ENCODE results near the gene ALOXE3. TPM values are rescaled to one million over a fixed set of nuclear protein-coding genes. Genes with fewer than 3 reads are reported as not detected.

The ALOXE3 gene
- total RNA-seq, 1 donor from 2014 or later = not detected

- H3K4me1 ChIP-seq (ENCODE audit: control insufficient read depth in 3 of 3, insufficient read depth in 3 of 3, low read length in 3 of 3) = peaks cover 50 to 90% (median 65%) of the 10 kb centered on the region in 3 donors
- peak overlapping the region; percentile 70 for H3K27ac ChIP-seq (ENCODE audit: low read depth, low read length)
- no peaks in the 10 kb centered on the region for H3K27me3 ChIP-seq (ENCODE audit: control insufficient read depth in 3 of 3, insufficient read depth in 3 of 3, low read length in 3 of 3)
- H3K4me3 ChIP-seq (ENCODE audit: low read length in 3 of 3) = no peak overlapping the region
- H3K9ac ChIP-seq (ENCODE audit: low read depth in 1 of 3, low read length in 3 of 3) = peak overlapping the region in 2 of 3 donors; percentile 40 to 63
- H3K36me3 ChIP-seq (ENCODE audit: control insufficient read depth in 3 of 3, insufficient read depth in 3 of 3, low read length in 3 of 3) = peaks cover 73 to 75% (median 73%) of the 10 kb centered on the region in 3 donors
- no peaks in the 10 kb centered on the region for H3K9me3 ChIP-seq (ENCODE audit: control insufficient read depth in 3 of 3, low read length in 3 of 3)
These were observed 30.2 kb upstream of the ALOXE3 start for GRCh38 chr17:8148560-8148959.

GRCh38 chr17:8147805-8148404, 29.6 kb upstream of the ALOXE3 start:
- Histone ChIP-seq H3K9ac (ENCODE audit: low read depth in 1 of 3, low read length in 3 of 3) (peak overlapping the region in 2 of 3 donors; percentile 40 to 63), H3K4me3 (ENCODE audit: low read length in 3 of 3) (no peak overlapping the region), H3K27ac (ENCODE audit: low read depth, low read length) (peak overlapping the region; percentile 70), H3K9me3 (ENCODE audit: control insufficient read depth in 3 of 3, low read length in 3 of 3) (no peaks in the 10 kb centered on the region), H3K27me3 (ENCODE audit: control insufficient read depth in 3 of 3, insufficient read depth in 3 of 3, low read length in 3 of 3) (no peaks in the 10 kb centered on the region), H3K36me3 (ENCODE audit: control insufficient read depth in 3 of 3, insufficient read depth in 3 of 3, low read length in 3 of 3) (peaks cover 71 to 77% (median 77%) of the 10 kb centered on the region in 3 donors), H3K4me1 (ENCODE audit: control insufficient read depth in 3 of 3, insufficient read depth in 3 of 3, low read length in 3 of 3) (peaks cover 43 to 84% (median 61%) of the 10 kb centered on the region in 3 donors)

GRCh38 chr17:8147141-8147804, 29.0 kb upstream of the ALOXE3 start:
- H3K4me3 ChIP-seq (ENCODE audit: low read length in 3 of 3) = no peak overlapping the region
- no peaks in the 10 kb centered on the region for H3K27me3 ChIP-seq (ENCODE audit: control insufficient read depth in 3 of 3, insufficient read depth in 3 of 3, low read length in 3 of 3)
- H3K4me1 ChIP-seq (ENCODE audit: control insufficient read depth in 3 of 3, insufficient read depth in 3 of 3, low read length in 3 of 3) = peaks cover 38 to 84% (median 62%) of the 10 kb centered on the region in 3 donors
- H3K36me3 ChIP-seq (ENCODE audit: control insufficient read depth in 3 of 3, insufficient read depth in 3 of 3, low read length in 3 of 3) = peaks cover 75 to 84% (median 81%) of the 10 kb centered on the region in 3 donors
- H3K9me3 ChIP-seq (ENCODE audit: control insufficient read depth in 3 of 3, low read length in 3 of 3) = no peaks in the 10 kb centered on the region
- H3K27ac ChIP-seq (ENCODE audit: low read depth, low read length) = peak overlapping the region; percentile 70
- H3K9ac ChIP-seq (ENCODE audit: low read depth in 1 of 3, low read length in 3 of 3) = peak overlapping the region in 1 of 3 donors; percentile 63

- peaks cover 34 to 83% (median 69%) of the 10 kb centered on the region in 3 donors for H3K4me1 ChIP-seq (ENCODE audit: control insufficient read depth in 3 of 3, insufficient read depth in 3 of 3, low read length in 3 of 3)
- peak overlapping the region in 1 of 3 donors; percentile 60 for H3K9ac ChIP-seq (ENCODE audit: low read depth in 1 of 3, low read length in 3 of 3)
- H3K36me3 ChIP-seq (ENCODE audit: control insufficient read depth in 3 of 3, insufficient read depth in 3 of 3, low read length in 3 of 3) = peaks cover 82 to 89% (median 88%) of the 10 kb centered on the region in 3 donors
- H3K27ac ChIP-seq (ENCODE audit: low read depth, low read length) = peak overlapping the region; percentile 70
- H3K4me3 ChIP-seq (ENCODE audit: low read length in 3 of 3) = no peak overlapping the region
- no peaks in the 10 kb centered on the region for H3K27me3 ChIP-seq (ENCODE audit: control insufficient read depth in 3 of 3, insufficient read depth in 3 of 3, low read length in 3 of 3)
- no peaks in the 10 kb centered on the region for H3K9me3 ChIP-seq (ENCODE audit: control insufficient read depth in 3 of 3, low read length in 3 of 3)
These were observed 28.2 kb upstream of the ALOXE3 start for GRCh38 chr17:8146381-8147140.

GRCh38 chr17:8145811-8146210, 27.5 kb upstream of the ALOXE3 start:
- Histone ChIP-seq H3K4me3 (ENCODE audit: low read length in 3 of 3) (no peak overlapping the region), H3K9ac (ENCODE audit: low read depth in 1 of 3, low read length in 3 of 3) (peak overlapping the region in 1 of 3 donors; percentile 60), H3K27me3 (ENCODE audit: control insufficient read depth in 3 of 3, insufficient read depth in 3 of 3, low read length in 3 of 3) (no peaks in the 10 kb centered on the region), H3K9me3 (ENCODE audit: control insufficient read depth in 3 of 3, low read length in 3 of 3) (no peaks in the 10 kb centered on the region), H3K4me1 (ENCODE audit: control insufficient read depth in 3 of 3, insufficient read depth in 3 of 3, low read length in 3 of 3) (peaks cover 28 to 82% (median 69%) of the 10 kb centered on the region in 3 donors), H3K36me3 (ENCODE audit: control insufficient read depth in 3 of 3, insufficient read depth in 3 of 3, low read length in 3 of 3) (peaks cover 90 to 96% (median 95%) of the 10 kb centered on the region in 3 donors), H3K27ac (ENCODE audit: low read depth, low read length) (peak overlapping the region; percentile 70)

- peak overlapping the region in 1 of 3 donors; percentile 57 for H3K9ac ChIP-seq (ENCODE audit: low read depth in 1 of 3, low read length in 3 of 3)
- no peaks in the 10 kb centered on the region for H3K27me3 ChIP-seq (ENCODE audit: control insufficient read depth in 3 of 3, insufficient read depth in 3 of 3, low read length in 3 of 3)
- H3K9me3 ChIP-seq (ENCODE audit: control insufficient read depth in 3 of 3, low read length in 3 of 3) = no peaks in the 10 kb centered on the region
- H3K36me3 ChIP-seq (ENCODE audit: control insufficient read depth in 3 of 3, insufficient read depth in 3 of 3, low read length in 3 of 3) = peaks cover 91 to 99% (median 95%) of the 10 kb centered on the region in 3 donors
- H3K4me1 ChIP-seq (ENCODE audit: control insufficient read depth in 3 of 3, insufficient read depth in 3 of 3, low read length in 3 of 3) = peaks cover 20 to 82% (median 67%) of the 10 kb centered on the region in 3 donors
- no peak overlapping the region for H3K27ac ChIP-seq (ENCODE audit: low read depth, low read length)
- H3K4me3 ChIP-seq (ENCODE audit: low read length in 3 of 3) = no peak overlapping the region
These were observed 26.3 kb upstream of the ALOXE3 start for GRCh38 chr17:8144401-8145231.

- Histone ChIP-seq H3K4me3 (ENCODE audit: low read length in 3 of 3) (no peak overlapping the region), H3K4me1 (ENCODE audit: control insufficient read depth in 3 of 3, insufficient read depth in 3 of 3, low read length in 3 of 3) (peaks cover 23 to 82% (median 68%) of the 10 kb centered on the region in 3 donors), H3K9ac (ENCODE audit: low read depth in 1 of 3, low read length in 3 of 3) (peak overlapping the region in 1 of 3 donors; percentile 33), H3K27ac (ENCODE audit: low read depth, low read length) (peak overlapping the region; percentile 23), H3K9me3 (ENCODE audit: control insufficient read depth in 3 of 3, low read length in 3 of 3) (no peaks in the 10 kb centered on the region), H3K27me3 (ENCODE audit: control insufficient read depth in 3 of 3, insufficient read depth in 3 of 3, low read length in 3 of 3) (no peaks in the 10 kb centered on the region), H3K36me3 (ENCODE audit: control insufficient read depth in 3 of 3, insufficient read depth in 3 of 3, low read length in 3 of 3) (peaks cover 87 to 97% (median 91%) of the 10 kb centered on the region in 3 donors)
These were observed 25.5 kb upstream of the ALOXE3 start for GRCh38 chr17:8143581-8144400.

- Histone ChIP-seq H3K9me3 (ENCODE audit: control insufficient read depth in 3 of 3, low read length in 3 of 3) (no peaks in the 10 kb centered on the region), H3K27me3 (ENCODE audit: control insufficient read depth in 3 of 3, insufficient read depth in 3 of 3, low read length in 3 of 3) (no peaks in the 10 kb centered on the region), H3K27ac (ENCODE audit: low read depth, low read length) (peak overlapping the region; percentile 36), H3K9ac (ENCODE audit: low read depth in 1 of 3, low read length in 3 of 3) (no peak overlapping the region), H3K4me3 (ENCODE audit: low read length in 3 of 3) (no peak overlapping the region), H3K4me1 (ENCODE audit: control insufficient read depth in 3 of 3, insufficient read depth in 3 of 3, low read length in 3 of 3) (peaks cover 21 to 82% (median 66%) of the 10 kb centered on the region in 3 donors), H3K36me3 (ENCODE audit: control insufficient read depth in 3 of 3, insufficient read depth in 3 of 3, low read length in 3 of 3) (peaks cover 80 to 90% (median 84%) of the 10 kb centered on the region in 3 donors)
These were observed 24.7 kb upstream of the ALOXE3 start for GRCh38 chr17:8142887-8143580.
